GM18508 (cell line): Measurements from ENCODE around the gene STK24.
A peak's percentile ranks its signal among the peaks of the same experiment; 100 is the strongest.

Source experiments
- ATAC-seq: cut with Tn5 transposase; IDR thresholded peaks from one replicate; pipeline ENCODE4 v1.9.1; 2021; ENCODE audit warnings: moderate number of reproducible peaks; ENCODE audit not compliant: insufficient read depth, unreplicated experiment

The STK24 gene

DNA sequence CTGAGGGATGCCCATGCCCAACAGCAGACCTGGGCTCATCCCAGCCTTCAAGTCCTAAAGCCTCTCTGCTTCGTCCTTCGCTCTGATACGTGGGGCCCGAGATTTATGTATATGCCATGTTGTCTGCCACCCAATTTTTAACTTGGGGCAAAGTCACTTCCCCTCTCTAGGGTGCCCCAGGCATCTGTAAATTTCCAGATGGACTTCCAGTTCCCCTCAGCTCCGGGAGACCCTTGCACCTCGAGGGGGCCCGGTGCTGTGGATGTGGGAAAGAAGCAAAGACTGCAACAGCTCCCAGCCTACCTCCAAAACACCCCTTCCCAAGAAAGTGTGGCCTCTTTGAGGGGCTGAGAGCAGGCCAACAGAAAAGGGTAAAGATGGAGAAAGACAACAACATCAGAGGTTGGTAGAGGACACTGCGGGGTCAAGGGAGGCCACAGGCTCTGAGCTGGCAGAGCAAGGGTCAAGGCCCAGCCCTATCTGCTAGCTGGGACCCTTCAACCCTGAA, 97.4 kb downstream of the STK24 start:
- no peak for ATAC-seq

- ATAC-seq, result peak; percentile 64
Measured at GRCh38 chr13:98478189-98479129, 98.4 kb downstream of the STK24 start.

- ATAC-seq, result peak; percentile 84
Measured at GRCh38 chr13:98476538-98476966, 100.4 kb downstream of the STK24 start.

DNA sequence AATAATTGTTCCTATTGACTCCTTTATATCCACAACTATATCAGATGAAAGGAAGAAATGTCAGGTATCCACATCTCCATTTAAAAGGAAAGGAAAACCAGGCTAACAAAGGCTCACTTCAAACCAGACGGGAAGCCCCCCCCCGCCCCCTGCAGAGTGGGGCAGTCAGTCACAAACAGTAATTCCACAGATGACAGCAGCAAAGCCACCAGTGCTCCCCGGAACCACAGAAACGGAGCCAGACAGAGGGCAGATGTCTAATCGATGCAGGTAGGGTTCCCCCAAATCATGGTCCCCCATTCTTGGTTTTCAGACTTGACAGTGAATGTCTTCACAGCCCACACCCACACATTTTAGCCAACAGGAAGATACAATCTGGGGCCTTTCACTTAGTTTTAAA, 100.8 kb downstream of the STK24 start:
- peak; percentile 1 for ATAC-seq

- no peak for ATAC-seq
Measured at GRCh38 chr13:98475522-98475921, 101.4 kb downstream of the STK24 start.

DNA sequence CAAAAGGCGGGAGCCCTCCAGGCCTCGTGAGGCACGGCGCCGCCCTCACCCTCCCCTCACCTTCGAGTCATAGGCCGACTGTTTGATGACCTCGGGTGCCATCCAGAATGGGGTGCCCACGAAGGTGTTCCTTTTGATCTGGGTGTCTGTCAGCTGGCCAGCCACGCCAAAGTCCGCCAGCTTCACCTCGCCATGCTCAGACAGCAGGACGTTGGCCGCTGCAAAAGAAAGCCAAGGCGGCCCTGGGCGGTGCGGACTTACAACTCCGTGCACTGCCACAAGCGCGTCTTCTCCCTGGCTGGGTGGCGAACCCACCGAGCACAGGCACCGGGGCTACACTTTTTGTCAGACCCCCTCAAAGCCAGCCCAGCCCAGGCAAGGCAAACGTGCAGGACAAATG, 102.1 kb downstream of the STK24 start:
- no peak for ATAC-seq

GRCh38 chr13:98474292-98474691, 102.6 kb downstream of the STK24 start:
- ATAC-seq, result no peak

- no peak for ATAC-seq
Measured at GRCh38 chr13:98473788-98474144, 103.1 kb downstream of the STK24 start.

GRCh38 chr13:98473135-98473787, 103.6 kb downstream of the STK24 start:
- ATAC-seq, result no peak

- ATAC-seq, result no peak
Measured at GRCh38 chr13:98471934-98472333, 105.0 kb downstream of the STK24 start.

DNA sequence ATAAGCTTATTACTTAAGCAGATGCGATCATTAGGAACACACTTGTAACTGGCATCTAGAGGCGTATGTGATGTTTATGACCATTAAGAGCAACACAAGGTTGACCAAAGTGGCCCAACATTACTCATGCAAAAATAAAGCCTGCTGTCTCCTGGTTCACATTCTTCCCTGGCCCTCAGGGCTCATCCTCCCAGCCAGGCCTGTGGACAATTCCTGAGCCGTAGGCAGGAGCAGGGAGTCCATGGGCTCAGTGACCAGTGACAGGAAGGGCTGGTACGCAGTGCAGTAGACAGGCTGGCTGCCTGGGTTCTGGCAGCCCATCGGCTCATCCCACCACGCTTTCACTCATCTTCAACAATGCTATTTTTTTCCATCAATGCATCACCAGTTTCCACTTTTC, 106.0 kb downstream of the STK24 start:
- no peak for ATAC-seq

DNA sequence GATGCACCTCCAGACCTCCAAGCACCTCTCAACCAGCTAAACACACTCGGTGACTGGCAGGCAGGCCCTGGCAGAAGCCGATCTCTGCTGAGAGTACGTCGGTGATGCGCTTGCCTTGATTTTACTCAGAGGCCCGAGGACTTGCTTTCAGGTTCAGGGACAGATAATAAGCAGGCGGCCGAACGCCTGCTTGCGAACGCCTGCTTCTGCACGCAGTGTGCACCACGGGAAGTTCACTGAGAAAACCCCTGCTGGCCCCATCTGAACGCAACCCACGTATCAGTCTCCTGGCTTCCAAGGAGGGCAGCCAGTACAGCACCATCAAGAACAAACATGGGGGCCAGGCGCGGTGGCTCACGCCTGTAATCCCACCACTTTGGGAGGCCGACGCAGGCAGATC, 108.0 kb downstream of the STK24 start:
- no peak for ATAC-seq

DNA sequence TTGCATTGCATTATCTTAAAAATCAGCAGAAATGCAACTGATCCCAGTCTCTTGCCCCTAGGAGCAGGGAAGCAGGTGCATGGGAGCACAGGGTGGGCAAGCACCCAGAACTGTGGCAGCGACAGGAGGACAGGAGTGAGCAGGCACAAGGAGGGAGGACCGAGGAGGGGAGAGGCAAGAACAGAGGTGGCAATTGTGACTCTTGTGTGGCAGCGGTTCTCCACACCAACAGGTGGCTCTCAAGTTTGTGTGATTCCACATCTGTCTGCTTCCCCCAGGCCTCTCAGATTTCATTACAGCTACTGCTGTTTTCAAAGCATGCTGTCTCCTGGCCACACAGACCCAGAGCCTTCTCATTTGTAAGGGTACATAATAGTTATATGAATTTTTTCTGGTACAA, 108.5 kb downstream of the STK24 start:
- ATAC-seq, result no peak

DNA sequence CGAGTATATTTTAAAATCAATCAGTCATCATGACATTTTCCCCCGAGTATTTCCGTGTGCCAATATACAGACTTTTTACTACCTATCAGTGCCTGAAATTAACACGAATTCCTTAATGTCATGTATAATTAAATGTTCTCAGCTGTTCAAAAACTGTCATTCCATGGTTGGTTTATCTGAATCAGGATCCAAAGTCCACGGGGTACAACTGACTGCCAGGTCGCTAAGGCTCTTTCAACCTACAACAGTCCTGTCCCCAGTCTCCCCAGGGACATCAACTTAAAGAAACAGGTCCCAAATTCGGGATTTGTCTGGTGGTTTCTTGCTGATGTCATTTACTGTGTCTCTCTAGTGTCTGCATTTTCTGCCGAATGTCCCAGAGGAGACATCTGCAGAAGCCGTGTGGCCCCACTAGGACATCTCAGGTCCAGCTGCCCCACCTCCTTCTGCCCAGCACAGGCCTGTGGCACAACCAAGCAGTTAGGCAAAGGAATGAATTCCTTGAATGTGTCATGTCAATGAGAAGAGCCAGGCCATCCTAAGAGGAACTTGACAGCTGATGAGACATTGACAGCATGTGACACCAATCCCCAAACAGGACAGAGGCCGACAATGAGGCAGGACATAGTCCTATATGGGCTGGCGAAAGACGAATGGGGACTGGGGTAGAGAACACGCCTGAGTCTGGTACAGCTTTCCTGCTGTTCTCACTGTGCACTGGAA, 109.5 kb downstream of the STK24 start:
- no peak for ATAC-seq

- no peak for ATAC-seq
Measured at GRCh38 chr13:98466634-98467236, 110.2 kb downstream of the STK24 start.

DNA sequence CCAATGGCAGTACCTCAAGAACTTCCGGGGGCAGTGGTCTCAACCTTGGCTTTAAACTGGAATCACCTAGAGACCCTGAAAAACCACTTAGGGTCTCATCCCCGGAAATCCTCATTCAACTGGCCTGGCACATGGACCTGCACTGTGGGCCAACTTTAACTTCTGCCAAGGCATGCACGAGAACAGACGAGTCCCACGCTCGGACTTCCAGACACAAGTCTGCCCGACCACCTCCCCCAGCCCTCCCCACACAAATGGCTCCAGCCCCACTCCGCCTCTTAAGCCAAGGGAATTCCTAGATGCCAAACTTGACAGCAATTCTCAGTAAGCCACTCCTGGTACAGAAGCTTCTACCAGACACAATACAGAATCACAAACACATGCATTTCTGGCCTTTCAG, 114.0 kb downstream of the STK24 start:
- no peak for ATAC-seq

GRCh38 chr13:98462241-98462882, 114.5 kb downstream of the STK24 start:
- ATAC-seq, result no peak

DNA sequence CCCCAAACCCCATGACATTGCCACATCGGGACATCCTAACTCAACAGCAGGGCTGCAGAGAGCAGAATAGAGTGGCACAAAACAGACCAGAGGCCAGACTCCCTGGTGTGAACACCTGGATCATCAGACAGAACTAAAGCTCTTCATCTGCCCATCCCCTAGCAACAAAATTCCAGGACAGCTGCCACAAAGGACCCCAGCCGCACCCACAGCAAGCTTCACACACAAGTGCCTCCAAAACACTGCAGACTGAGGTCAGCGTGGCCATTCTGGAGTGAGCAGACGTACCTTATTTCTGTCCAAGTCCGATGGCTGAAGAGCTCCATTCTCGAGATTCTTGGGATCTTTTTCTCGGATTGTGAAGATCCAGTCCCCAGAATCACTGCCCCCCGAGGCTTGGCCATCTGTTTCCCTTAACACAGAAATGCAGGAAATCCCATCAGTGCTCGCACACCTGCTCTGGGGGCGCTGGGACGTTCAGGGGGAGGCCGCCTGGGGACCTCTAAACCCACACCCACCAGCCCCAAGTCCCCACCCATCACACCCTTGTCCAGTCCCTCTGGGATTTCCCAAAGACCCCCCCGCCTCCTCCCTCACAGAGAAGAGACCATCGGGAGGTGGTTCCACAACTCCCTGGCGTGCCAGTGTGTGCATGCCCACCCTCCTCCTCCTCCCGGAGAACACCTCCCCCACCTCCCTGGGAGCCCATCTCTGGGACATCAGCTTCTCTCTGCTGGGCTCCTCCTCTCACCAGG, 115.2 kb downstream of the STK24 start:
- ATAC-seq, result no peak

- no peak for ATAC-seq
Measured at GRCh38 chr13:98460516-98460915, 116.4 kb downstream of the STK24 start.
